LNCaP clone FGC (cell line): ENCODE results near the gene CADM2.
A peak's percentile ranks its signal among the peaks of the same experiment; 100 is the strongest.

ENCODE experiments used
- DNase-seq: peaks from one replicate; pipeline ENCODE4 v3.0.0-alpha.2; 2011; ENCODE audit warnings: low read depth
- H3K4me3 ChIP-seq: 2 replicates; pipeline ENCODE4 v1.5.1; 2011; ENCODE audit warnings: mild to moderate bottlenecking, low read depth, low read length, control low read depth
- CTCF ChIP-seq: IDR thresholded peaks from 2 replicates; pipeline ENCODE4 v1.5.1; 2012; ENCODE audit warnings: mild to moderate bottlenecking; ENCODE audit not compliant: control insufficient read depth, insufficient read depth; ENCODE audit errors: extremely low read depth

CADM2 gene

GRCh38 chr3:86073799-86074198, 1115.0 kb downstream of the CADM2 start:
- DNase-seq: no peak
- no peak overlapping the region for H3K4me3 ChIP-seq
- TF ChIP-seq CTCF: no peak

- no peak for DNase-seq
- H3K4me3 ChIP-seq: no peak overlapping the region
- no peak for TF ChIP-seq CTCF
These were observed 1128.5 kb downstream of the CADM2 start for GRCh38 chr3:86087160-86087871.

GRCh38 chr3:86104154-86104553, 1145.4 kb downstream of the CADM2 start:
- DNase-seq: no peak
- no peak overlapping the region for H3K4me3 ChIP-seq
- no peak for TF ChIP-seq CTCF

GRCh38 chr3:86109434-86109833, 1150.6 kb downstream of the CADM2 start:
- no peak overlapping the region for H3K4me3 ChIP-seq
- DNase-seq: peak; percentile 1
- TF ChIP-seq CTCF: no peak
